Esophagus muscularis mucosa (tissue), 4 donors: Measurements from ENCODE around the gene DDIT3. TPM values are rescaled to one million over a fixed set of nuclear protein-coding genes. Genes with fewer than 3 reads are reported as not detected.
"Not testable (repeated sequence)": the region's sequence is repeated elsewhere in the genome, so short reads cannot be mapped to it uniquely, and the experiment has no call there.

Experiments
- DNase-seq: peaks from one replicate; pipeline ENCODE4 v3.0.0-alpha.2; 2017; ENCODE audit errors: extremely low spot score
- H3K27ac ChIP-seq, 4 donors: fragments of 200-600 bp; sonication (generic); replicated peaks in 1 of 4; 1 replicate in 3 of 4; 2 replicates in 1 of 4; pipeline ENCODE4 v1.5.1; 2016 to 2019; ENCODE audit warnings: mild to moderate bottlenecking in 1 of 4
- H3K27me3 ChIP-seq, 4 donors: fragments of 200-600 bp; sonication (generic); one replicate each; pipeline versions ENCODE4 v1.5.1 to v1.6.0; 2016 to 2019
- H3K36me3 ChIP-seq, 4 donors: fragments of 200-600 bp; sonication (generic); one replicate each; pipeline ENCODE4 v1.5.1; 2016 to 2019
- H3K4me1 ChIP-seq, 4 donors: fragments of 200-600 bp; sonication (generic); one replicate each; pipeline ENCODE4 v1.5.1; 2016 to 2019
- H3K4me3 ChIP-seq, 4 donors: fragments of 200-600 bp; sonication (generic); 1 replicate in 2 of 4; 2 replicates in 2 of 4; pipeline ENCODE4 v1.5.1; 2016 to 2019; ENCODE audit warnings: mild to moderate bottlenecking in 4 of 4, moderate library complexity in 1 of 4
- H3K9me3 ChIP-seq, 4 donors: fragments of 200-600 bp; sonication (generic); 1 replicate in 3 of 4; 2 replicates in 1 of 4; pipeline ENCODE4 v1.5.1; 2016 to 2019
- CTCF ChIP-seq, 3 experiments: fragments of 200-600 bp in 2 of 3; fragments of 450-650 bp in 1 of 3; sonication (generic) in 2 of 3; IDR thresholded peaks; one replicate each; pipeline ENCODE4 v1.5.1; 2017 to 2019; ENCODE audit warnings: antibody characterized with exemption in 3 of 3, mild to moderate bottlenecking in 2 of 3, moderate library complexity in 1 of 3
- EP300 ChIP-seq: sonication (generic); formaldehyde crosslinking; IDR thresholded peaks from one replicate; pipeline ENCODE4 v1.6.1; 2017; ENCODE audit warnings: antibody characterized with exemption
- POLR2A ChIP-seq: fragments of 450-650 bp; IDR thresholded peaks from one replicate; pipeline ENCODE4 v1.6.1; 2017; ENCODE audit warnings: antibody characterized with exemption, moderate library complexity, mild to moderate bottlenecking, low read depth
- POLR2AphosphoS5 ChIP-seq, 2 donors: sonication (generic); formaldehyde crosslinking; IDR thresholded peaks; one replicate each; pipeline ENCODE4 v1.6.1; 2017; ENCODE audit warnings: antibody characterized with exemption in 2 of 2
- WGBS: methylation state at CpG from one replicate; pipeline ENCODE4 v1.1.5; 2018; 5-methylcytosine and 5-hydroxymethylcytosine counted together
- intact Hi-C: fragments of 100-400 bp; cut with DNase I; formaldehyde crosslinking; loops from one replicate; pipeline ENCODE4 v1.15.1; 2023
- total RNA-seq, 4 donors: library from RNA; depleted of rRNA; stranded (reverse); fragments of >200 nt; gene quantifications; one replicate each; pipeline versions ENCODE4 v1.1.0 to v1.2.1, GENCODE V29; 2016

DDIT3 gene
- total RNA-seq, 4 donors from 2014 or later: 14.4 to 43.9 (median 24.4) TPM

GRCh38 chr12:57500213-57500612, 20.1 kb downstream of the DDIT3 start:
- no peak overlapping the region for H3K4me3 ChIP-seq
- H3K27ac ChIP-seq: no peak overlapping the region
- no peaks in the 10 kb centered on the region for H3K9me3 ChIP-seq
- H3K36me3 ChIP-seq: peaks cover 56 to 100% (median 91%) of the 10 kb centered on the region in 4 donors
- no peaks in the 10 kb centered on the region for H3K27me3 ChIP-seq
- no peak for DNase-seq
- H3K4me1 ChIP-seq: no peaks in the 10 kb centered on the region
- TF ChIP-seq EP300 (no peak), POLR2AphosphoS5 (IDR thresholded peaks at IDR 0.05) (no peak), POLR2A (no peak), CTCF (IDR thresholded peaks at IDR 0.05) (no peak)
- intact Hi-C loops: no loop called here
- 88% methylated on average over 11 of the region's 11 CpGs for WGBS

DNA sequence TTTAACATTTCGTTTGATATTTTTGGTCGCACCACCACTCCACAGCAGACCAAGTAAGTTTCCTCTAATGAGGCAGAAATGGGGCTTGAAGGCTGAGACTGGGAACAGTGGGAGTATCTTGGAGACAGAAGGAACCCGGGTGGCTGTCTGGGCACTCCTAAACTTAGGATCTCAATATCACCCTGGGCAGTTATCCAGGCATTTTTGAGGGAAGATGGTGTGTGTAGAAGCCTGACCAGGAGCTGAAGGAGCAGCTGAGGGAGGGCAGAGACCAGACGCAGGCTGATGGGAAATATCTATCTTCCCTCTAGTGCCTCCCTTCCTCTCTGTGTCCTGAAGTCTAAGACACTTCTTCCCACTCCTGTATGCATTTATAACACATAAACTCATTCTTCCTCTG, 21.7 kb downstream of the DDIT3 start:
- Histone ChIP-seq H3K36me3 (peaks cover 45 to 92% (median 80%) of the 10 kb centered on the region in 4 donors), H3K27me3 (no peaks in the 10 kb centered on the region), H3K9me3 (no peaks in the 10 kb centered on the region), H3K4me1 (no peaks in the 10 kb centered on the region), H3K27ac (no peak overlapping the region), H3K4me3 (no peak overlapping the region)
- DNase-seq: no peak
- no peak for TF ChIP-seq POLR2AphosphoS5 (IDR thresholded peaks at IDR 0.05)
- TF ChIP-seq POLR2A: no peak
- TF ChIP-seq EP300: no peak
- TF ChIP-seq CTCF (IDR thresholded peaks at IDR 0.05): no peak
- 95% methylated on average over 4 of the region's 4 CpGs for WGBS
- intact Hi-C loops: no loop called here

GRCh38 chr12:57498132-57498502, 22.2 kb downstream of the DDIT3 start:
- Histone ChIP-seq H3K4me1 (no peaks in the 10 kb centered on the region), H3K4me3 (no peak overlapping the region), H3K27ac (no peak overlapping the region), H3K27me3 (no peaks in the 10 kb centered on the region), H3K36me3 (peaks cover 40 to 88% (median 75%) of the 10 kb centered on the region in 4 donors), H3K9me3 (no peaks in the 10 kb centered on the region)
- intact Hi-C loops: no loop called here
- 75% methylated on average over 7 of the region's 9 CpGs for WGBS
- no peak for TF ChIP-seq POLR2AphosphoS5 (IDR thresholded peaks at IDR 0.05)
- TF ChIP-seq CTCF (IDR thresholded peaks at IDR 0.05): no peak
- no peak for TF ChIP-seq POLR2A
- no peak for TF ChIP-seq EP300
- DNase-seq: no peak

- Histone ChIP-seq H3K36me3 (peaks cover 44 to 87% (median 75%) of the 10 kb centered on the region in 4 donors), H3K27me3 (no peaks in the 10 kb centered on the region), H3K9me3 (no peaks in the 10 kb centered on the region), H3K4me1 (no peaks in the 10 kb centered on the region), H3K4me3 (no peak overlapping the region), H3K27ac (no peak overlapping the region)
- DNase-seq: no peak
- TF ChIP-seq CTCF (IDR thresholded peaks at IDR 0.05) (no peak), POLR2A (no peak), EP300 (no peak), POLR2AphosphoS5 (IDR thresholded peaks at IDR 0.05) (no peak)
- WGBS: 87% methylated on average over 12 of the region's 12 CpGs
- intact Hi-C loops: no loop called here
These were observed 22.8 kb downstream of the DDIT3 start for GRCh38 chr12:57497223-57498131.

- peaks cover 40 to 87% (median 75%) of the 10 kb centered on the region in 4 donors for H3K36me3 ChIP-seq
- H3K27me3 ChIP-seq: no peaks in the 10 kb centered on the region
- DNase-seq: no peak
- H3K27ac ChIP-seq: no peak overlapping the region
- no peaks in the 10 kb centered on the region for H3K4me1 ChIP-seq
- H3K4me3 ChIP-seq: no peak overlapping the region
- intact Hi-C loops: no loop called here
- no peaks in the 10 kb centered on the region for H3K9me3 ChIP-seq
- TF ChIP-seq CTCF (IDR thresholded peaks at IDR 0.05): no peak
- TF ChIP-seq POLR2A: no peak
- no peak for TF ChIP-seq EP300
- no peak for TF ChIP-seq POLR2AphosphoS5 (IDR thresholded peaks at IDR 0.05)
These were observed 23.5 kb downstream of the DDIT3 start for GRCh38 chr12:57496822-57497221.

GRCh38 chr12:57495051-57495701, 25.1 kb downstream of the DDIT3 start:
- H3K27ac ChIP-seq, H3K27me3 ChIP-seq, intact Hi-C loops, H3K4me3 ChIP-seq, H3K9me3 ChIP-seq, H3K4me1 ChIP-seq, DNase-seq: not testable (repeated sequence)
- 93% methylated on average over 3 of the region's 48 CpGs for WGBS
- H3K36me3 ChIP-seq: peaks cover 43 to 87% (median 75%) of the 10 kb centered on the region in 4 donors
